ENCODE data around the gene PRORP. TPM values are rescaled to one million over a fixed set of nuclear protein-coding genes. Genes with fewer than 3 reads are reported as not detected.

Gene PRORP
- total and polyA plus RNA-seq, 2 of the 8 experiments (the other 6 are each of a cell fraction or from before 2014, with no cell fraction given), result 30.0 to 44.8 TPM

DNA sequence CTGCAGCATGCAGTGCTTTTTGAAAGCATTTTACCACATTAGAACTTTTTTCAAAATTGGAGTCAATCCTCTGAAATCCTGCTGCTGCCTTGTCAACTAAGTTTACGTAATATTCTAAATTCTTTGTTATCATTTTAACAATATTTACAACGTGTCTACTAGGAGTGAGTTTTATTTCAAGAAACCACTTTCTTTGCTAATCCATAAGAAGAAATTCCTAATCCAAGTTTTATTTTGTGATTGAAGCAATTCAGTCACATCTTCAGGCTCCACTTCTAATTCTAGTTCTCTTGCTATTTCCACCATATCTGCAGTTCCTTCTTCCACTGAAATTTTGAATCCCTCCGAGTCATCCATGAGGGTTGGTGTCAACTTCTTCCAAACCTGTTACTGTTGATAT, 25.4 kb downstream of the PRORP start:
- no peak overlapping the region for H4K91ac ChIP-seq (replicated peaks; ENCODE audit: insufficient read length, low read length)
- peaks cover 0 to 5% of the 10 kb centered on the region in 2 experiments; a peak in 1 of 4 replicates for H3K9me3 ChIP-seq (ENCODE audit: insufficient read depth in 2 of 2, low read depth in 1 of 2, low read length in 1 of 2)
- H2BK20ac ChIP-seq (ENCODE audit: low read length), result no peak overlapping the region
- H4K5ac ChIP-seq (ENCODE audit: insufficient read length, low read depth, low read length), result no peak overlapping the region
- 87% methylated on average over 3 of the region's 3 CpGs; no CpG with 5 or more reads in 1 of the 2 experiments for WGBS, 2 experiments (ENCODE audit: extremely low coverage in 1 of 2, insufficient coverage in 1 of 2, insufficient read length in 1 of 2, insufficient replicate concordance in 2 of 2, low coverage in 1 of 2, low lambda C conversion rate in 2 of 2, missing lambda C conversion rate in 1 of 2)
- ChIA-PET CTCF (ENCODE audit: partially characterized antibody) (interaction anchor here (10.8 kb wide), 1 partner anchor 270 kb away, joined by 198 read pairs; no protein-coding TSS in a partner anchor), POLR2A (ENCODE audit: partially characterized antibody) (no interaction called here)
- H3K79me1 ChIP-seq (ENCODE audit: low read depth, low read length), result no peaks in the 10 kb centered on the region
- no peak for FAIRE-seq
- no peak overlapping the region for H2BK120ac ChIP-seq (replicated peaks; ENCODE audit: low read depth, low read length)
- H3K36me3 ChIP-seq (ENCODE audit: control insufficient read depth in 2 of 4, insufficient read depth in 4 of 4, low read length in 3 of 4), result peaks cover 0 to 9% (median 0%) of the 10 kb centered on the region in 4 experiments; a peak in 2 of 8 replicates
- H3K14ac ChIP-seq (ENCODE audit: insufficient read length), result no peak overlapping the region
- peaks cover 0 to 3% of the 10 kb centered on the region in 2 experiments; a peak in 1 of 4 replicates for H3K79me2 ChIP-seq (ENCODE audit: control insufficient read depth in 1 of 2, insufficient read depth in 2 of 2, low read length in 2 of 2)
- no peak overlapping the region for H2BK5ac ChIP-seq (ENCODE audit: low read depth, low read length)
- no peak overlapping the region for H3K4ac ChIP-seq (replicated peaks; ENCODE audit: insufficient read length, low read depth, low read length)
- TF ChIP-seq SP4 (IDR thresholded peaks at IDR 0.05; ENCODE audit: low read length) (no peak), EP300 (IDR thresholded peaks at IDR 0.05; ENCODE audit: borderline replicate concordance in 1 of 2, low read depth in 2 of 2, low read length in 2 of 2) (no peak), SAP30 (IDR thresholded peaks at IDR 0.05; ENCODE audit: insufficient read depth, insufficient replicate concordance, low read length) (no peak)
- H2BK15ac ChIP-seq (ENCODE audit: low read length), result no peak overlapping the region
- H3K4me3 ChIP-seq (ENCODE audit: extremely low read depth in 1 of 4, insufficient read depth in 2 of 4, low read depth in 3 of 4, low read length in 4 of 4), result no peak overlapping the region
- no peak overlapping the region for H3K9ac ChIP-seq (replicated peaks in 1 of 4; ENCODE audit: extremely low read depth in 1 of 4, low read depth in 3 of 4, low read length in 3 of 4)
- no peak overlapping the region for H3K18ac ChIP-seq (ENCODE audit: extremely low read depth, low read length)
- no peaks in the 10 kb centered on the region for H3K4me1 ChIP-seq (replicated peaks in 1 of 4; ENCODE audit: control insufficient read depth in 3 of 4, insufficient read depth in 4 of 4, low read length in 3 of 4)
- H3K27me3 ChIP-seq (replicated peaks in 1 of 4; ENCODE audit: control insufficient read depth in 3 of 4, extremely low read depth in 1 of 4, insufficient read depth in 3 of 4, low read length in 3 of 4), result no peaks in the 10 kb centered on the region
- no peak overlapping the region for H2AFZ ChIP-seq (ENCODE audit: low read length)
- H4K8ac ChIP-seq (ENCODE audit: extremely low read depth, insufficient read depth, low read length), result no peak overlapping the region
- H4K20me1 ChIP-seq (replicated peaks in 1 of 2; ENCODE audit: control insufficient read depth in 1 of 2, insufficient read depth in 2 of 2, low read length in 2 of 2), result no peaks in the 10 kb centered on the region
- H2BK12ac ChIP-seq (ENCODE audit: low read depth, low read length), result no peak overlapping the region
- no peak overlapping the region for H3K23ac ChIP-seq (ENCODE audit: insufficient read length)
- H3K23me2 ChIP-seq (ENCODE audit: low read depth, low read length), result no peaks in the 10 kb centered on the region; the same call in 1 of the 2 replicates
- no peak overlapping the region for H3K4me2 ChIP-seq (ENCODE audit: insufficient read depth in 1 of 2, low read depth in 2 of 2, low read length in 2 of 2)
- no peak overlapping the region for H3K27ac ChIP-seq (ENCODE audit: low read depth, low read length)
- no peak overlapping the region for H2AK5ac ChIP-seq (ENCODE audit: low read depth, low read length)
- H3K56ac ChIP-seq (replicated peaks; ENCODE audit: insufficient read length, low read depth, low read length), result no peak overlapping the region
- DNase-seq (ENCODE audit: low read depth in 1 of 2, low spot score in 2 of 2), result no peak

All from H1 (cell line).